CD14-positive monocyte (primary cell): Measurements from ENCODE around the gene SLAMF6. TPM values are rescaled to one million over a fixed set of nuclear protein-coding genes. Genes with fewer than 3 reads are reported as not detected.
"Not testable (repeated sequence)": the region's sequence is repeated elsewhere in the genome, so short reads cannot be mapped to it uniquely, and the experiment has no call there.

Source experiments
- DNase-seq, 3 donors: peaks; one replicate each; pipeline ENCODE4 v3.0.0-alpha.2; 2011 to 2022
- H2AFZ ChIP-seq: 2 replicates; pipeline ENCODE4 v1.6.0; 2012; ENCODE audit warnings: mild to moderate bottlenecking, low read depth, low read length, inconsistent platforms; ENCODE audit not compliant: insufficient read depth, poor library complexity, severe bottlenecking
- H3K27ac ChIP-seq, 2 donors: 1 replicate in 1 of 2; 2 replicates in 1 of 2; pipeline ENCODE4 v1.5.1; 2012 to 2013; ENCODE audit warnings: low read length in 2 of 2, control low read depth in 1 of 2, inconsistent platforms in 1 of 2, low read depth in 1 of 2, mild to moderate bottlenecking in 1 of 2
- H3K27me3 ChIP-seq, 2 donors: one replicate each; pipeline versions ENCODE4 v1.6.0 to v1.6.1; 2011 to 2013; ENCODE audit warnings: low read length in 2 of 2; ENCODE audit not compliant: control insufficient read depth in 2 of 2, insufficient read depth in 2 of 2
- H3K36me3 ChIP-seq, 2 donors: replicated peaks in 1 of 2; 1 replicate in 1 of 2; 2 replicates in 1 of 2; pipeline versions ENCODE4 v1.5.1 to v1.6.1; 2012 to 2013; ENCODE audit warnings: low read length in 2 of 2, control low read depth in 1 of 2, inconsistent platforms in 1 of 2, mild to moderate bottlenecking in 1 of 2; ENCODE audit not compliant: insufficient read depth in 2 of 2, control insufficient read depth in 1 of 2
- H3K4me1 ChIP-seq, 2 donors: 1 replicate in 1 of 2; 2 replicates in 1 of 2; pipeline versions ENCODE4 v1.5.1 to v1.6.1; 2012 to 2013; ENCODE audit warnings: low read length in 2 of 2, control low read depth in 1 of 2, inconsistent platforms in 1 of 2, mild to moderate bottlenecking in 1 of 2, moderate library complexity in 1 of 2; ENCODE audit not compliant: insufficient read depth in 2 of 2, control insufficient read depth in 1 of 2
- H3K4me2 ChIP-seq: replicated peaks from 2 replicates; pipeline ENCODE3; 2012; ENCODE audit warnings: low read length, moderate library complexity, mild to moderate bottlenecking; ENCODE audit not compliant: poor library complexity, severe bottlenecking; ENCODE audit errors: extremely low read depth
- H3K4me3 ChIP-seq, 3 experiments: fragments of 200-600 bp in 1 of 3; sonication (generic) in 1 of 3; replicated peaks in 1 of 3; 1 replicate in 2 of 3; 2 replicates in 1 of 3; pipeline ENCODE4 v1.5.1; 2011 to 2013; ENCODE audit warnings: low read length in 3 of 3, mild to moderate bottlenecking in 3 of 3, control low read depth in 2 of 3, low read depth in 2 of 3, inconsistent platforms in 1 of 3, moderate library complexity in 1 of 3
- H3K79me2 ChIP-seq: 2 replicates; pipeline ENCODE4 v1.6.0; 2012; ENCODE audit warnings: mild to moderate bottlenecking, control low read depth, inconsistent platforms, low read length, moderate library complexity; ENCODE audit not compliant: insufficient read depth
- H3K9ac ChIP-seq: 2 replicates; pipeline ENCODE4 v1.6.0; 2017; ENCODE audit warnings: low read length, mild to moderate bottlenecking; ENCODE audit not compliant: insufficient read depth, poor library complexity, severe bottlenecking
- H3K9me3 ChIP-seq, 2 donors: replicated peaks in 1 of 2; 1 replicate in 1 of 2; 2 replicates in 1 of 2; pipeline versions ENCODE4 v1.5.1 to v1.6.1; 2012 to 2013; ENCODE audit warnings: low read length in 2 of 2, control low read depth in 1 of 2; ENCODE audit not compliant: control insufficient read depth in 1 of 2, insufficient read depth in 1 of 2
- H4K20me1 ChIP-seq: 2 replicates; pipeline ENCODE4 v1.6.0; 2012; ENCODE audit warnings: mild to moderate bottlenecking, low read length, control low read depth, moderate library complexity; ENCODE audit not compliant: insufficient read depth
- H3K27ac Mint-ChIP-seq, 7 donors: one replicate each; pipeline ENCODE4 v1.8.0; 2020; ENCODE audit warnings: mild to moderate bottlenecking in 7 of 7, mixed read lengths in 7 of 7, moderate library complexity in 6 of 7, inconsistent platforms in 2 of 7
- H3K27me3 Mint-ChIP-seq, 3 donors: one replicate each; pipeline ENCODE4 v1.8.0; 2021 to 2022; ENCODE audit warnings: low read depth in 3 of 3, mild to moderate bottlenecking in 3 of 3, mixed read lengths in 3 of 3, moderate library complexity in 3 of 3, inconsistent platforms in 1 of 3
- H3K36me3 Mint-ChIP-seq, 2 donors: one replicate each; pipeline ENCODE4 v1.8.0; 2020; ENCODE audit warnings: mixed read lengths in 2 of 2, inconsistent platforms in 1 of 2, mild to moderate bottlenecking in 1 of 2
- H3K4me1 Mint-ChIP-seq: one replicate; pipeline ENCODE4 v1.8.0; 2020; ENCODE audit warnings: mild to moderate bottlenecking, mixed read lengths
- H3K4me3 Mint-ChIP-seq, 2 donors: one replicate each; pipeline ENCODE4 v1.8.0; 2020; ENCODE audit warnings: mild to moderate bottlenecking in 2 of 2, mixed read lengths in 2 of 2, moderate library complexity in 1 of 2
- H3K9me3 Mint-ChIP-seq, 7 donors: one replicate each; pipeline ENCODE4 v1.8.0; 2020 to 2022; ENCODE audit warnings: mixed read lengths in 7 of 7, mild to moderate bottlenecking in 6 of 7, moderate library complexity in 6 of 7, inconsistent platforms in 2 of 7
- WGBS: methylation state at CpG from one replicate; pipeline ENCODE4 v1.1.5; 2013; ENCODE audit warnings: missing lambda C conversion rate; ENCODE audit not compliant: insufficient coverage; 5-methylcytosine and 5-hydroxymethylcytosine counted together
- intact Hi-C, 2 donors: fragments of 100-400 bp; cut with micrococcal nuclease; formaldehyde crosslinking; loops; one replicate each; pipeline versions ENCODE4 v1.15.0 to v1.15.1; 2023
- polyA plus RNA-seq, 3 donors: library from polyadenylated mRNA; depleted of rRNA in 1 of 3; unstranded in 2 of 3; stranded (reverse) in 1 of 3; fragments of 300-500 nt in 2 of 3; fragments of >200 nt in 1 of 3; fragmentation: Illumina TruSeq in 2 of 3; gene quantifications; 1 replicate in 2 of 3; 2 replicates in 1 of 3; pipeline ENCODE4 v1.2.3, GENCODE V29; 2012 to 2021
- TF ChIP-seq, protein P1 (sequence below): fragments of 200-600 bp; IDR thresholded peaks from one replicate; pipeline ENCODE4 v1.8.0; 2022; ENCODE audit warnings: antibody characterized with exemption, mild to moderate bottlenecking

The SLAMF6 gene
- polyA plus RNA-seq, 3 donors = 0.32 to 0.72 (median 0.50) TPM

DNA sequence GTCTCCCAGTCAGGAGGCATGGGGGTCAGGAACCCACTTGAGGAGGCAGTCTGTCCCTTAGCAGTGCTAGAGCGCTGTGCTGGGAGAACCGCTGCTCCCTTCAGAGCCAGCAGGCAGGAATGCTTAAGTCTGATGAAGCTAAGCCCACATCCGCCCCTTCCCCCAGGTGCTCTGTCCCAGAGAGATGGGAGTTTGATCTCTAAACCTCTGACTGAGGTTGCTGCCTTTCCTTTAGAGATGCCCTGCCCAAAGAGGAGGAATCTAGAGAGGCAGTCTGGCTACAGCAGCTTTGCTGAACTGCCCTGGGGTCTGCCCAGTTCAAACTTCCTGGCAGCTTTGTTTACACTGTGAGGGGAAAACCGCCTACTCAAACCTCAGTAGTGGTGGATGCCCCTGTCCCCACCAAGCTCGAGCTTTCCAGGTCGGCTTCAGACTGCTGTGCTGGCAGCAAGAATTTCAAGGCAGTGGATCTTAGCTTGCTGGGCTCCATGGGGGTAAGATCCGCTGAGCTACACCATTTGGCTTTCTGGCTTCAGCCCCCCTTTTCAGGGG, 6.4 kb upstream of the SLAMF6 start:
- H3K27ac ChIP-seq, DNase-seq, H3K36me3 ChIP-seq, H3K36me3 Mint-ChIP-seq, H3K27me3 ChIP-seq, H3K79me2 ChIP-seq, H4K20me1 ChIP-seq, intact Hi-C loops, H3K4me2 ChIP-seq, H3K4me1 Mint-ChIP-seq, H3K4me1 ChIP-seq, H3K27me3 Mint-ChIP-seq, H2AFZ ChIP-seq, H3K4me3 Mint-ChIP-seq, H3K27ac Mint-ChIP-seq, H3K9ac ChIP-seq, H3K4me3 ChIP-seq: not testable (repeated sequence)
- 63% methylated on average over 5 of the region's 7 CpGs for WGBS
- peaks cover 32 to 56% (median 47%) of the 10 kb centered on the region in 7 donors for H3K9me3 Mint-ChIP-seq
- peaks cover 9 to 18% of the 10 kb centered on the region in 2 donors for H3K9me3 ChIP-seq

DNA sequence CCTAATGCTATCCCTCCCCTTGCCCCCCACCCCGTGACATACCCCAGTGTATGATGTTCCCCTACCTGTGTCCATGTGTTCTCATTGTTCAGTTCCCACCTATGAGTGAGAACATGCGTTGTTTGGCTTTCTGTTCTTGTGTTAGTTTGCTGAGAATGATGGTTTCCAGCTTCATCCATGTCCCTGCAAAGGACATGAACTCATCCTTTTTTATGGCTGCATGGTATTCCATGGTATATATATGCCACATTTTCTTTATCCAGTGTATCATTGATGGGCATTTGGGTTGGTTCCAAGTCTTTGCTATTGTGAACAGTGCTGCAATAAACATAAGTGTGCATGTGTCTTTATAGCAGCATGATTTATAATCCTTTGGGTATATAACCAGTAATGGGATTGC, 734 bp upstream of the SLAMF6 start:
- H3K4me1 ChIP-seq = peaks cover 0 to 10% of the 10 kb centered on the region in 2 donors
- DNase-seq, H2AFZ ChIP-seq, H3K27ac ChIP-seq, intact Hi-C loops, H3K27me3 ChIP-seq, H3K4me3 Mint-ChIP-seq, H3K4me2 ChIP-seq, H3K9me3 ChIP-seq, H3K36me3 Mint-ChIP-seq, H3K79me2 ChIP-seq, H3K4me3 ChIP-seq, H3K27ac Mint-ChIP-seq, H3K36me3 ChIP-seq, H3K27me3 Mint-ChIP-seq, H4K20me1 ChIP-seq, H3K9ac ChIP-seq: not testable (repeated sequence)
- H3K9me3 Mint-ChIP-seq = peaks cover 13 to 22% (median 20%) of the 10 kb centered on the region in 7 donors
- peaks cover 28% of the 10 kb centered on the region for H3K4me1 Mint-ChIP-seq
- WGBS = no CpG with 5 or more reads among the region's 2 CpGs

DNA sequence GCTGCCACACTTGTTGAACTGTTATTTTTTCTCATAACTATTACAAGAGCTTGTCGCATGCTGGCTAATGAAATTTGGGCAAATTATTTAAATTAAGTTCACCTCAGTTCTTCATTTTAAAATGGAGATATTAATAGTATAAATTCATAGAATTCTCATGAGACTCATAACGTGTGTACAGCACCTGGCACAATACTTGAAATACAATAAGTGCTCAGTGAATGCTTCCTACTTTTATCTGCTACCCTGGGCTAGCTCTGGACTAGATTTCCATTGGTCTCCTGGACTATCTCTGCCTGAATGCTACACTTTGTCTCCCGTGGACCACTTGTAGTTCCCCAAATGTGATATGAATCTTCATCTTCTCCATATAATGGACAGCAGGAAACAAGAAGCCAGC, 919 bp downstream of the SLAMF6 start:
- Histone ChIP-seq H3K27me3 (no peaks in the 10 kb centered on the region), H3K27ac (no peak overlapping the region), H3K79me2 (no peaks in the 10 kb centered on the region), H4K20me1 (no peaks in the 10 kb centered on the region), H3K9me3 (no peaks in the 10 kb centered on the region), H3K4me1 (peaks cover 0 to 10% of the 10 kb centered on the region in 2 donors), H2AFZ (no peak overlapping the region), H3K36me3 (no peaks in the 10 kb centered on the region), H3K4me3 (no peak overlapping the region), H3K4me2 (no peak overlapping the region), H3K9ac (no peak overlapping the region)
- TF ChIP-seq, protein P1, sequence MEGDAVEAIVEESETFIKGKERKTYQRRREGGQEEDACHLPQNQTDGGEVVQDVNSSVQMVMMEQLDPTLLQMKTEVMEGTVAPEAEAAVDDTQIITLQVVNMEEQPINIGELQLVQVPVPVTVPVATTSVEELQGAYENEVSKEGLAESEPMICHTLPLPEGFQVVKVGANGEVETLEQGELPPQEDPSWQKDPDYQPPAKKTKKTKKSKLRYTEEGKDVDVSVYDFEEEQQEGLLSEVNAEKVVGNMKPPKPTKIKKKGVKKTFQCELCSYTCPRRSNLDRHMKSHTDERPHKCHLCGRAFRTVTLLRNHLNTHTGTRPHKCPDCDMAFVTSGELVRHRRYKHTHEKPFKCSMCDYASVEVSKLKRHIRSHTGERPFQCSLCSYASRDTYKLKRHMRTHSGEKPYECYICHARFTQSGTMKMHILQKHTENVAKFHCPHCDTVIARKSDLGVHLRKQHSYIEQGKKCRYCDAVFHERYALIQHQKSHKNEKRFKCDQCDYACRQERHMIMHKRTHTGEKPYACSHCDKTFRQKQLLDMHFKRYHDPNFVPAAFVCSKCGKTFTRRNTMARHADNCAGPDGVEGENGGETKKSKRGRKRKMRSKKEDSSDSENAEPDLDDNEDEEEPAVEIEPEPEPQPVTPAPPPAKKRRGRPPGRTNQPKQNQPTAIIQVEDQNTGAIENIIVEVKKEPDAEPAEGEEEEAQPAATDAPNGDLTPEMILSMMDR = no peak
- H3K36me3 Mint-ChIP-seq = no peaks in the 10 kb centered on the region
- intact Hi-C loops = no loop called here
- no peak for DNase-seq
- H3K27me3 Mint-ChIP-seq = peaks cover 2 to 5% (median 2%) of the 10 kb centered on the region in 3 donors
- peaks cover 11 to 21% (median 14%) of the 10 kb centered on the region in 7 donors for H3K9me3 Mint-ChIP-seq
- WGBS = 33% methylated on average over 1 of the region's 3 CpGs
- no peak overlapping the region for H3K4me3 Mint-ChIP-seq
- H3K4me1 Mint-ChIP-seq = peaks cover 28% of the 10 kb centered on the region
- H3K27ac Mint-ChIP-seq = peak overlapping the region in 1 of 7 donors; percentile 86
